HEK293 (cell line): Measurements from ENCODE around the gene ANKRD35.
A peak's percentile ranks its signal among the peaks of the same experiment; 100 is the strongest.

Experiments
- CTCF ChIA-PET: fragments of 350-600 bp; formaldehyde crosslinking; extraction: SDS; loops from one replicate; lab custom pipeline; 2021; ENCODE audit warnings: antibody characterized with exemption; lab: Yijun Ruan, JAX
- POLR2A ChIA-PET: fragments of 300-600 bp; formaldehyde crosslinking; extraction: SDS; loops from one replicate; lab custom pipeline; 2020; ENCODE audit warnings: antibody characterized with exemption, inconsistent platforms; lab: Yijun Ruan, JAX
- H3K27ac ChIP-seq: fragments of 200-500 bp; sonication (Bioruptor generic); 2 replicates; pipeline ENCODE4 v1.5.1; 2014; ENCODE audit warnings: low read depth, low read length, control low read depth, inconsistent platforms; ENCODE audit errors: extremely low read depth
- H3K36me3 ChIP-seq, 2 experiments: fragments of 200-500 bp in 1 of 2; sonication (Bioruptor generic) in 1 of 2; 1 replicate in 1 of 2; 2 replicates in 1 of 2; pipeline ENCODE4 v1.5.1; 2014 to 2017; ENCODE audit warnings: inconsistent platforms in 2 of 2, low read length in 2 of 2; ENCODE audit not compliant: control insufficient read depth in 2 of 2, insufficient read depth in 1 of 2
- H3K4me1 ChIP-seq: fragments of 200-500 bp; sonication (Bioruptor generic); 2 replicates; pipeline ENCODE4 v1.5.1; 2014; ENCODE audit warnings: mild to moderate bottlenecking, low read length, inconsistent platforms; ENCODE audit not compliant: control insufficient read depth, insufficient read depth
- H3K4me3 ChIP-seq: 2 replicates; pipeline ENCODE4 v1.5.1; 2011; ENCODE audit warnings: low read depth, mild to moderate bottlenecking, control low read depth, low read length, moderate library complexity
- H3K9me3 ChIP-seq: fragments of 200-500 bp; sonication (Bioruptor generic); 2 replicates; pipeline ENCODE4 v1.5.1; 2014; ENCODE audit warnings: low read depth, low read length, inconsistent platforms; ENCODE audit not compliant: control insufficient read depth, insufficient read depth
- AEBP2 ChIP-seq: fragments of 450-650 bp; formaldehyde crosslinking; IDR thresholded peaks from 2 replicates; pipeline ENCODE4 v1.5.1; 2016; ENCODE audit warnings: missing biosample characterization, missing genetic modification characterization, borderline replicate concordance
- CTCF ChIP-seq: fragments of 450-650 bp; formaldehyde crosslinking; IDR thresholded peaks from 2 replicates; pipeline ENCODE4 v1.5.1; 2016; ENCODE audit warnings: missing biosample characterization, missing genetic modification characterization
- EGR2 ChIP-seq: fragments of 450-650 bp; formaldehyde crosslinking; IDR thresholded peaks from 2 replicates; pipeline ENCODE4 v1.5.1; 2016; ENCODE audit warnings: low read depth, missing biosample characterization, missing genetic modification characterization
- GLIS2 ChIP-seq: fragments of 450-650 bp; formaldehyde crosslinking; IDR thresholded peaks from 2 replicates; pipeline ENCODE4 v1.5.1; 2016; ENCODE audit warnings: missing biosample characterization, missing genetic modification characterization
- IKZF3 ChIP-seq: fragments of 450-650 bp; IDR thresholded peaks from 2 replicates; pipeline ENCODE4 v1.5.0; 2018; ENCODE audit warnings: missing biosample characterization, mild to moderate bottlenecking, missing genetic modification characterization, moderate library complexity
- MZF1 ChIP-seq: fragments of 450-650 bp; formaldehyde crosslinking; IDR thresholded peaks from 2 replicates; pipeline ENCODE4 v1.5.1; 2017; ENCODE audit warnings: missing biosample characterization, missing genetic modification characterization, borderline replicate concordance
- PATZ1 ChIP-seq: fragments of 450-650 bp; formaldehyde crosslinking; IDR thresholded peaks from 2 replicates; pipeline ENCODE4 v1.5.1; 2016; ENCODE audit warnings: missing biosample characterization, missing genetic modification characterization
- ZNF175 ChIP-seq: fragments of 450-650 bp; formaldehyde crosslinking; IDR thresholded peaks from 2 replicates; pipeline ENCODE4 v1.5.1; 2016; ENCODE audit warnings: missing biosample characterization, missing genetic modification characterization
- ZNF341 ChIP-seq: fragments of 450-650 bp; formaldehyde crosslinking; IDR thresholded peaks from 2 replicates; pipeline ENCODE4; 2016; ENCODE audit warnings: low read depth, missing biosample characterization, missing genetic modification characterization
- ZNF529 ChIP-seq: fragments of 450-650 bp; formaldehyde crosslinking; IDR thresholded peaks from 2 replicates; pipeline ENCODE4 v1.5.1; 2017; ENCODE audit warnings: missing genetic modification characterization, missing biosample characterization; ENCODE audit not compliant: insufficient replicate concordance
- ZNF555 ChIP-seq: fragments of 450-650 bp; formaldehyde crosslinking; conservative IDR thresholded peaks from 2 replicates; pipeline ENCODE4 v1.5.1; 2017; ENCODE audit warnings: missing biosample characterization, mild to moderate bottlenecking, missing genetic modification characterization, inconsistent platforms
- ZNF660 ChIP-seq: fragments of 450-650 bp; IDR thresholded peaks from 2 replicates; pipeline ENCODE4 v1.5.1; 2018; ENCODE audit warnings: missing biosample characterization, mild to moderate bottlenecking, missing genetic modification characterization
- ZNF768 ChIP-seq: fragments of 450-650 bp; formaldehyde crosslinking; IDR thresholded peaks from 2 replicates; pipeline ENCODE4 v1.5.1; 2018; ENCODE audit warnings: missing biosample characterization, mild to moderate bottlenecking, missing genetic modification characterization
- ZSCAN4 ChIP-seq: fragments of 450-650 bp; formaldehyde crosslinking; IDR thresholded peaks from 2 replicates; pipeline ENCODE4 v1.5.1; 2017; ENCODE audit warnings: missing biosample characterization, missing genetic modification characterization
- ZXDB ChIP-seq: fragments of 450-650 bp; formaldehyde crosslinking; IDR thresholded peaks from 2 replicates; pipeline ENCODE4 v1.5.1; 2016; ENCODE audit warnings: missing biosample characterization, missing genetic modification characterization
- TF ChIP-seq, protein P1 (sequence below): sonication (generic); formaldehyde crosslinking; IDR thresholded peaks from 2 replicates; pipeline ENCODE4 v1.8.1; 2022; ENCODE audit warnings: mild to moderate bottlenecking, moderate library complexity, missing genetic modification reagents

The ANKRD35 gene

GRCh38 chr1:145855426-145855948, 30.2 kb downstream of the ANKRD35 start:
- no peak overlapping the region for H3K27ac ChIP-seq
- no peaks in the 10 kb centered on the region for H3K9me3 ChIP-seq
- no peaks in the 10 kb centered on the region for H3K4me1 ChIP-seq
- POLR2A ChIA-PET, result interaction anchor here (4.6 kb wide), 1 partner anchor 9 kb away, joined by 127 read pairs; the partner anchor contains the start of gene NUDT17
- no peak overlapping the region for H3K4me3 ChIP-seq
- peaks cover 29 to 63% of the 10 kb centered on the region in 2 experiments for H3K36me3 ChIP-seq
- CTCF ChIA-PET, result interaction anchor here (9.6 kb wide), 1 partner anchor 9 kb away, joined by 190 read pairs; the partner anchor contains the start of gene NUDT17
- TF ChIP-seq ZNF768 (no peak), ZNF555 (tag by site-specific recombination) (no peak), IKZF3 (tag by site-specific recombination) (no peak), ZNF341 (no peak), ZNF660 (tag by site-specific recombination) (no peak), ZNF529 (no peak), EGR2 (tag by site-specific recombination) (no peak), AEBP2 (tag by site-specific recombination) (no peak), MZF1 (no peak), ZNF175 (tag by site-specific recombination) (no peak), ZXDB (tag by site-specific recombination) (no peak)
- TF ChIP-seq, protein P1, sequence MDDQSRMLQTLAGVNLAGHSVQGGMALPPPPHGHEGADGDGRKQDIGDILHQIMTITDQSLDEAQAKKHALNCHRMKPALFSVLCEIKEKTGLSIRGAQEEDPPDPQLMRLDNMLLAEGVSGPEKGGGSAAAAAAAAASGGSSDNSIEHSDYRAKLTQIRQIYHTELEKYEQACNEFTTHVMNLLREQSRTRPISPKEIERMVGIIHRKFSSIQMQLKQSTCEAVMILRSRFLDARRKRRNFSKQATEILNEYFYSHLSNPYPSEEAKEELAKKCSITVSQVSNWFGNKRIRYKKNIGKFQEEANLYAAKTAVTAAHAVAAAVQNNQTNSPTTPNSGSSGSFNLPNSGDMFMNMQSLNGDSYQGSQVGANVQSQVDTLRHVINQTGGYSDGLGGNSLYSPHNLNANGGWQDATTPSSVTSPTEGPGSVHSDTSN (CRISPR knock-in tag), result no peak

DNA sequence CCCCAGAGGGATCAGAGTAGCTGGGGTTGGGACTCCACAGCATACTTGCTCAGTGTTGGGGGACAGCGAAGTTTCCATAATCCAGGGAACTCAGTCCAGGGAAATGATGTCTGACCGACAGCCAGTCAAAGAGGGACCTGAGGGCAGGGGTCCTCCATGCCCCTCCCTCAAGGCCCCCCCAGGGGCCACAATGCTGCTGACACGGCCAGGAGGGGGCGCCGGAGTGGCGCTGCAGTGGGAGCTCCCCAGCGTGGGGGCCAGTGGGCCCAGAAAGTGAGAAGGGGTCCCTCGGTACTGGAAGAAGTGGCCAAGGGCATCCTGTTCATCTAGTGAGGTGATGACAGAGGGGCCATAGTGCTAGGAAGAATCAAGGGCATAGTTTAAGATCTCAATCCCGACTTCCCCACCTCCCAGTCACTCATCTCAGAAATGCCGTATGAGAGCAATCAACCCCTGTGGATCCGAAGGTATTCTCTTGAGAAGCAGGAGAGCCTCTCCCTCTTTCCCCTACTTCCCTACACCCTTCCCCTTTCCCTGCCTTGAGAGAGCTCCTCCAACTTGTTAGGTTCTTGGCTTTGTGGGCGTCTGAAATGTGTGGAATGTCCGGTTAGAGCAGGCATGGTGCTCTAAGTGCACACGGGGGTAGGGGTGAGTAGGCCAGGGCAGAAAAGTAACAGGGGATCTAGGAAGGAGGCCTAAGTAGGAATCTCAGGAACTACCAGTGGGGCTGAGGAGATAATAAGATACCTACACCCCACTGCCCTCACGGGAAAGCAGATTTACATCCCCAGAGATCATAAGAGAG, 36.1 kb downstream of the ANKRD35 start:
- Histone ChIP-seq H3K36me3 (peaks cover 24 to 70% of the 10 kb centered on the region in 2 experiments; a peak in 2 of 3 replicates), H3K9me3 (no peaks in the 10 kb centered on the region), H3K4me1 (0 out of 2 replicates have a peak, but pooled peaks cover 3% of the 10 kb centered on the region), H3K27ac (no peak overlapping the region), H3K4me3 (no peak overlapping the region)
- TF ChIP-seq ZSCAN4 (tag by site-specific recombination), result no peak
- TF ChIP-seq CTCF (tag by site-specific recombination), result peak; percentile 39; the same call in 1 of the 2 replicates
- peak; percentile 43; the same call in 1 of the 2 replicates for TF ChIP-seq PATZ1 (tag by site-specific recombination)
- TF ChIP-seq GLIS2, result peak; percentile 53; the same call in 1 of the 2 replicates
- ChIA-PET CTCF (interaction anchor here (0.6 to 8.6 kb wide), 10 partner anchors 10 to 162 kb away, joined by 3 to 190 read pairs (median 7); partner anchors contain the start of genes LIX1L and PIAS3), POLR2A (interaction anchor here (1.0 to 9.0 kb wide), 4 partner anchors 8 to 109 kb away, joined by 3 to 127 read pairs (median 3); partner anchors contain the start of genes LIX1L, PIAS3, POLR3C and RNF115)
